Testis (tissue), 3 donors: ENCODE results near the gene TTLL11. TPM values are rescaled to one million over a fixed set of nuclear protein-coding genes. Genes with fewer than 3 reads are reported as not detected.
"Not testable (repeated sequence)": the region's sequence is repeated elsewhere in the genome, so short reads cannot be mapped to it uniquely, and the experiment has no call there.

Source experiments
- DNase-seq: peaks from one replicate; pipeline ENCODE4 v3.0.0-alpha.2; 2019
- H3K27ac ChIP-seq, 2 donors: fragments of 200-600 bp; sonication (generic); one replicate each; pipeline ENCODE4 v1.5.1; 2019
- H3K27me3 ChIP-seq: fragments of 200-600 bp; sonication (generic); one replicate; pipeline ENCODE4 v1.5.1; 2019
- H3K36me3 ChIP-seq: fragments of 200-600 bp; sonication (generic); one replicate; pipeline ENCODE4 v1.5.1; 2017; ENCODE audit warnings: low read depth; ENCODE audit errors: missing control alignments
- H3K4me1 ChIP-seq: fragments of 200-600 bp; sonication (generic); one replicate; pipeline ENCODE4 v1.5.1; 2019
- H3K4me3 ChIP-seq, 2 donors: fragments of 200-600 bp; sonication (generic); one replicate each; pipeline ENCODE4 v1.5.1; 2017 to 2019
- H3K9me3 ChIP-seq: fragments of 200-600 bp; sonication (generic); one replicate; pipeline ENCODE4 v1.5.1; 2017
- CTCF ChIP-seq, 3 experiments: fragments of 450-650 bp in 2 of 3; fragments of 200-600 bp in 1 of 3; sonication (generic) in 1 of 3; IDR thresholded peaks; one replicate each; pipeline ENCODE4 v1.5.1; 2016 to 2019; ENCODE audit warnings: antibody characterized with exemption in 3 of 3, mild to moderate bottlenecking in 2 of 3, moderate library complexity in 1 of 3
- POLR2A ChIP-seq: fragments of 450-650 bp; IDR thresholded peaks from one replicate; pipeline ENCODE4 v1.6.1; 2017; ENCODE audit warnings: antibody characterized with exemption, mild to moderate bottlenecking, moderate library complexity
- WGBS, 2 donors: methylation state at CpG; one replicate each; pipeline ENCODE4 v1.1.5; 2018; 5-methylcytosine and 5-hydroxymethylcytosine counted together
- intact Hi-C: fragments of 100-400 bp; cut with DNase I; formaldehyde crosslinking; loops from one replicate; pipeline ENCODE4 v1.15.1; 2023; ENCODE audit warnings: low total_unique reads
- polyA plus RNA-seq: library from polyadenylated mRNA; stranded (reverse); fragments of 350-450 nt; fragmentation: Illumina TruSeq; extraction: RNeasy Lipid Tissue Mini Kit (QIAGEN cat#74804); gene quantifications from one replicate; pipeline ENCODE4 v1.2.3, GENCODE V29; 2014; ENCODE audit warnings: low read depth, low replicate concordance; ENCODE audit not compliant: insufficient read depth
- total RNA-seq, 2 donors: library from RNA; depleted of rRNA; stranded (reverse); fragments of >200 nt; gene quantifications; one replicate each; pipeline ENCODE4 v1.2.3, GENCODE V29; 2016

The TTLL11 gene
- total and polyA plus RNA-seq, 3 donors from 2014 or later, result 17.8 to 36.5 (median 19.8) TPM

GRCh38 chr9:121895358-121895757 lies 197.8 kb downstream of the TTLL11 start:
- 47 to 79% methylated on average over 7 of the region's 7 CpGs for WGBS, 2 donors
- intact Hi-C loops, result no loop called here

GRCh38 chr9:121894380-121894779 lies 198.7 kb downstream of the TTLL11 start:
- H3K9me3 ChIP-seq, H3K27ac ChIP-seq, H3K27me3 ChIP-seq, DNase-seq, H3K36me3 ChIP-seq, H3K4me1 ChIP-seq, intact Hi-C loops, H3K4me3 ChIP-seq: not testable (repeated sequence)
- WGBS, 2 donors, result 76 to 92% methylated on average over 2 of the region's 2 CpGs

More at GRCh38 chr9:121895358-121895757, 197.8 kb downstream of the TTLL11 start:
- Histone ChIP-seq H3K27me3 (no peaks in the 10 kb centered on the region), H3K4me1 (no peaks in the 10 kb centered on the region), H3K36me3 (no peaks in the 10 kb centered on the region), H3K27ac (no peak overlapping the region), H3K4me3 (no peak overlapping the region), H3K9me3 (no peaks in the 10 kb centered on the region)
- no peak for DNase-seq
- TF ChIP-seq CTCF (IDR thresholded peaks at IDR 0.05) (no peak), POLR2A (no peak)

GRCh38 chr9:121893786-121894185 lies 199.3 kb downstream of the TTLL11 start:
- H3K4me1 ChIP-seq, result no peaks in the 10 kb centered on the region
- no peak for TF ChIP-seq CTCF (IDR thresholded peaks at IDR 0.05)
- TF ChIP-seq POLR2A, result no peak
- intact Hi-C loops, result no loop called here
- WGBS, 2 donors, result 63 to 91% methylated on average over 3 of the region's 3 CpGs
- H3K36me3 ChIP-seq, result no peaks in the 10 kb centered on the region
- no peak for DNase-seq
- no peak overlapping the region for H3K27ac ChIP-seq
- H3K9me3 ChIP-seq, result no peaks in the 10 kb centered on the region
- H3K27me3 ChIP-seq, result no peaks in the 10 kb centered on the region
- no peak overlapping the region for H3K4me3 ChIP-seq

GRCh38 chr9:121892706-121893105 lies 200.4 kb downstream of the TTLL11 start:
- intact Hi-C loops, result no loop called here
- Histone ChIP-seq H3K4me3 (no peak overlapping the region), H3K36me3 (no peaks in the 10 kb centered on the region), H3K27me3 (no peaks in the 10 kb centered on the region), H3K4me1 (peaks cover 6% of the 10 kb centered on the region), H3K27ac (no peak overlapping the region), H3K9me3 (no peaks in the 10 kb centered on the region)
- DNase-seq, result no peak
- WGBS, 2 donors, result 74 to 97% methylated on average over 5 of the region's 5 CpGs
- TF ChIP-seq CTCF (IDR thresholded peaks at IDR 0.05), result no peak
- no peak for TF ChIP-seq POLR2A

DNA sequence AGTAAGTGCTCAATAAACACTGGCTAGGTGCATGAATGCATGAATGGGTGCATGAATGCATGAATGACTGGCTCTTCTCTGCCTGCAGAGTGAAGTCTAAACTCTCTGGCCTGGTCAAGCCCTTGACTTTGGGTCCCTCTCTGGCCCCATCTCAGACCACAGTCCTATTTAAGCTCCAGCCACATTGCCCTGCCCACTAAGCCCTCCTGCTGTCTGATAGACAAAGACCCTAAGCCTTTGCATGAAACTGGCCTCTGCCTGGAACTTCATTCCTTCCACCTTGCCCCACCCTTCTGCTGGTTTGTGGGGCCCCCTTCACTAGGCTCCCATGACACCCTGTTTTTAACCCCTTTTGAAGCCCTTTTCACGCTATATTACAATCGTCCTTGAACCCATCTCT lies 202.4 kb downstream of the TTLL11 start:
- Histone ChIP-seq H3K4me1 (peaks cover 6% of the 10 kb centered on the region), H3K9me3 (no peaks in the 10 kb centered on the region), H3K36me3 (no peaks in the 10 kb centered on the region), H3K27me3 (no peaks in the 10 kb centered on the region), H3K27ac (no peak overlapping the region), H3K4me3 (no peak overlapping the region)
- intact Hi-C loops, result no loop called here
- TF ChIP-seq POLR2A, result no peak
- DNase-seq, result no peak
- 76 to 79% methylated on average over 2 of the region's 2 CpGs for WGBS, 2 donors

DNA sequence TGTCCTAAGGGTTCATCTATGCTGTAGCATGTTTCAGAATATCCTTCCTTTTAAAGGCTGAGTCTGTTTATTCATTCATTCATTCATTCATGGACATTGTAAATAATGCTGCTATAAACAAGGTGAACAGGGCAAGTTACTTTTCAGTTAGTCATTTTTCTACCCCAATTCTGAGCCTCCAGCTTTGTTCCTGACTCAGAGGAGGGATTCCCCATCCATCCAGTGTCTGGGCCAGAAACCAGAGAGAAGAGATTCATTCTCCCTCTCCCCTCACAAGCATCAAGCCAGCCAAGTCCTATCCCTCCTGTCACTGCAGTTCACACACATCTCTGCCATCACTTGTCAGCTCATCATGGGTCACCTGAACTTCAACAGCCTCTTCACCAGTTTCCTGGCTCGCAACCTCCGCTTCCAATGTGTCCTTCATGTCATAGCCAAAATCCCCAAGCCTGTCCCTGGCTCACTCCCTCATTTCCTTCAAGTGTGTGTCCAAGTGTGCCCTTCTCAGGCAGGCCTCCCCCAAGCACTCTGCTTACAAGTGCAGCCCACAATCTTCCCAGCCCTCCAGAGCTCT lies 203.0 kb downstream of the TTLL11 start:
- Histone ChIP-seq H3K27ac (no peak overlapping the region), H3K36me3 (no peaks in the 10 kb centered on the region), H3K4me3 (no peak overlapping the region), H3K4me1 (peaks cover 10% of the 10 kb centered on the region), H3K9me3 (no peaks in the 10 kb centered on the region), H3K27me3 (no peaks in the 10 kb centered on the region)
- no peak for DNase-seq
- 93 to 98% methylated on average over 2 of the region's 2 CpGs for WGBS, 2 donors
- intact Hi-C loops, result no loop called here
- TF ChIP-seq POLR2A (no peak), CTCF (IDR thresholded peaks at IDR 0.05) (no peak)
